Measurements from ENCODE around the gene MICB.

DNA sequence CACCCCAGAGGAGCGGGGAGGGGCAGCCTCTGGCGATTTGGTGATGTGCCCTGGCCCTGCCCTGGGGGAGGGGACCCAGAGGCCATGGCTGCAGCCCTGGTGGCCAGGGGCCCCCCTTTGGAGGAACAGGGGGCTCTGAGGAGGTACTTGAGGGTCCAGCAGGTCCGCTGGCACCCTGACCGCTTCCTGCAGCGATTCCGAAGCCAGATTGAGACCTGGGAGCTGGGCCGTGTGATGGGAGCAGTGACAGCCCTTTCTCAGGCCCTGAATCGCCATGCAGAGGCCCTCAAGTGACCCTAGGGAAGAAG is 60.3 kb downstream of the MICB start:
- TF ChIP-seq POLR2A (IDR thresholded peaks at IDR 0.05; ENCODE audit: low read depth, low read length) = no peak; the same call in 1 of the 2 replicates
- no peak for TF ChIP-seq POLR2AphosphoS5 (IDR thresholded peaks at IDR 0.05; ENCODE audit: low read depth, low read length)

All from GM12892 (cell line).